HEK293 (cell line): ENCODE measurements around the gene MYCN.

Experiments used
- CTCF ChIA-PET: fragments of 350-600 bp; formaldehyde crosslinking; extraction: SDS; loops from one replicate; lab custom pipeline; 2021; ENCODE audit warnings: antibody characterized with exemption; lab: Yijun Ruan, JAX
- POLR2A ChIA-PET: fragments of 300-600 bp; formaldehyde crosslinking; extraction: SDS; loops from one replicate; lab custom pipeline; 2020; ENCODE audit warnings: antibody characterized with exemption, inconsistent platforms; lab: Yijun Ruan, JAX
- H3K27ac ChIP-seq: fragments of 200-500 bp; sonication (Bioruptor generic); 2 replicates; pipeline ENCODE4 v1.5.1; 2014; ENCODE audit warnings: low read depth, low read length, control low read depth, inconsistent platforms; ENCODE audit errors: extremely low read depth
- H3K36me3 ChIP-seq, 2 experiments: fragments of 200-500 bp in 1 of 2; sonication (Bioruptor generic) in 1 of 2; 1 replicate in 1 of 2; 2 replicates in 1 of 2; pipeline ENCODE4 v1.5.1; 2014 to 2017; ENCODE audit warnings: inconsistent platforms in 2 of 2, low read length in 2 of 2; ENCODE audit not compliant: control insufficient read depth in 2 of 2, insufficient read depth in 1 of 2
- H3K4me1 ChIP-seq: fragments of 200-500 bp; sonication (Bioruptor generic); 2 replicates; pipeline ENCODE4 v1.5.1; 2014; ENCODE audit warnings: mild to moderate bottlenecking, low read length, inconsistent platforms; ENCODE audit not compliant: control insufficient read depth, insufficient read depth
- H3K4me3 ChIP-seq: 2 replicates; pipeline ENCODE4 v1.5.1; 2011; ENCODE audit warnings: low read depth, mild to moderate bottlenecking, control low read depth, low read length, moderate library complexity
- H3K9me3 ChIP-seq: fragments of 200-500 bp; sonication (Bioruptor generic); 2 replicates; pipeline ENCODE4 v1.5.1; 2014; ENCODE audit warnings: low read depth, low read length, inconsistent platforms; ENCODE audit not compliant: control insufficient read depth, insufficient read depth
- GLIS2 ChIP-seq: fragments of 450-650 bp; formaldehyde crosslinking; IDR thresholded peaks from 2 replicates; pipeline ENCODE4 v1.5.1; 2016; ENCODE audit warnings: missing biosample characterization, missing genetic modification characterization
- PATZ1 ChIP-seq: fragments of 450-650 bp; formaldehyde crosslinking; IDR thresholded peaks from 2 replicates; pipeline ENCODE4 v1.5.1; 2016; ENCODE audit warnings: missing biosample characterization, missing genetic modification characterization
- ZBTB26 ChIP-seq: fragments of 450-650 bp; formaldehyde crosslinking; optimal IDR thresholded peaks from 2 replicates; pipeline ENCODE3; 2016; ENCODE audit warnings: missing biosample characterization, mild to moderate bottlenecking, missing genetic modification characterization
- ZBTB8A ChIP-seq: fragments of 450-650 bp; formaldehyde crosslinking; IDR thresholded peaks from 2 replicates; pipeline ENCODE4 v1.5.1; 2016; ENCODE audit warnings: missing biosample characterization, missing genetic modification characterization
- ZFHX2 ChIP-seq: fragments of 450-650 bp; formaldehyde crosslinking; conservative IDR thresholded peaks from 2 replicates; pipeline ENCODE4 v1.5.1; 2016; ENCODE audit warnings: missing biosample characterization, missing genetic modification characterization
- ZNF335 ChIP-seq: fragments of 450-650 bp; formaldehyde crosslinking; conservative IDR thresholded peaks from 2 replicates; pipeline ENCODE4 v1.5.1; 2016; ENCODE audit warnings: missing biosample characterization, missing genetic modification characterization
- ZNF416 ChIP-seq: fragments of 450-650 bp; formaldehyde crosslinking; IDR thresholded peaks from 2 replicates; pipeline ENCODE4 v1.5.1; 2016; ENCODE audit warnings: missing biosample characterization, missing genetic modification characterization
- ZNF585B ChIP-seq: fragments of 450-650 bp; formaldehyde crosslinking; IDR thresholded peaks from 2 replicates; pipeline ENCODE4 v1.5.1; 2016; ENCODE audit warnings: missing biosample characterization, missing genetic modification characterization
- ZNF692 ChIP-seq: fragments of 450-650 bp; formaldehyde crosslinking; IDR thresholded peaks from 2 replicates; pipeline ENCODE4 v1.5.1; 2016; ENCODE audit warnings: missing biosample characterization, missing genetic modification characterization
- ZNF792 ChIP-seq: fragments of 450-650 bp; formaldehyde crosslinking; IDR thresholded peaks from 2 replicates; pipeline ENCODE4 v1.5.1; 2016; ENCODE audit warnings: missing biosample characterization, missing genetic modification characterization
- TF ChIP-seq, protein P1 (sequence below): fragments of 450-650 bp; formaldehyde crosslinking; IDR thresholded peaks from 2 replicates; pipeline ENCODE4 v1.5.1; 2016; ENCODE audit warnings: missing biosample characterization, missing genetic modification characterization
- TF ChIP-seq, protein P2 (sequence below): fragments of 450-650 bp; formaldehyde crosslinking; IDR thresholded peaks from 2 replicates; pipeline ENCODE4 v1.5.1; 2017; ENCODE audit warnings: missing biosample characterization, missing genetic modification characterization
- TF ChIP-seq, protein P3 (sequence below): fragments of 450-650 bp; formaldehyde crosslinking; conservative IDR thresholded peaks from 2 replicates; pipeline ENCODE4 v1.5.1; 2016; ENCODE audit warnings: low read depth, missing biosample characterization, missing genetic modification characterization

MYCN gene

DNA sequence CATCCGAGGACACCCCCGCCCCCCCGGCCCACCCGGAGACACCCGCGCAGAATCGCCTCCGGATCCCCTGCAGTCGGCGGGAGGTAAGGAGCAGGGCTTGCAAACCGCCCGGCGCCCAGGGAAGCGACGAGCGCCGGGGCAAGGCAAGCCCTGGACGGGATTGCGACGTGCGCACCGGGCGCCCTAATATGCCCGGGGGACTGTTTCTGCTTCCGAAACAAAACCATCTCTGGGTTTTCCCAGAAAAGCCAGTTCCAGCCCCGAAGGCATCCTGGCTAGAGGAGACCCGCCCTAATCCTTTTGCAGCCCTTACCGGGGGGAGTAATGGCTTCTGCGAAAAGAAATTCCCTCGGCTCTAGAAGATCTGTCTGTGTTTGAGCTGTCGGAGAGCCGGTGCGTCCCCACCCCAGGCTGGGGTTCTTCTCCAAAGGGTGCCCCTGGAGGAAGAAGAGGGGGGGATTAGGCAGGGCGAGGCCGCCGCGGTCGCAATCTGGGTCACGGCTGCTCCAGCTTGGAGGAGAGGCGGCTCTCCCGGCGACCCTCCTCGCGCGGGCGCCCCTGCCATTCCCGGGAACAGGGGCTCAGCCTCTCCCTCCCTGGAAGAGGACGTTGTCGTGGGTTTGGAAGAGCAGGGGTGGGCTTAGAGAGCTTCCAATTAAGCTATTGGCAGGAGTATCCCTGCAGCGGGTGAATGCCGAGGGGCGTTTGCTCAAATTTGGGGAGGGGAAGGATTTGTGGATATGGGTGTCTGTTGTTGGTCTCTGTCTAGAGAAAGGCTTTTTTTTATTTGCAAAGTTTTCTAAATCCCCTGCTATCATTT is 521 bp downstream of the MYCN start (continued):
- TF ChIP-seq ZNF335 (tag by site-specific recombination), result peak; percentile 20; the same call in 1 of the 2 replicates
- TF ChIP-seq ZNF792, result no peak
- no peak for TF ChIP-seq ZNF692 (tag by site-specific recombination)

GRCh38 chr2:15941481-15941850 is 1.1 kb downstream of the MYCN start:
- POLR2A ChIA-PET, result interaction anchor here (0.7 to 1.9 kb wide), 8 partner anchors 11 to 594 kb away, joined by 3 to 6 read pairs (median 3); no protein-coding TSS in a partner anchor
- CTCF ChIA-PET, result interaction anchor here (0.6 to 2.4 kb wide), 8 partner anchors 212 to 1616 kb away, joined by 3 to 20 read pairs (median 4); no protein-coding TSS in a partner anchor

GRCh38 chr2:15941871-15942710 is 1.7 kb downstream of the MYCN start:
- H3K36me3 ChIP-seq, result peaks cover 0 to 11% of the 10 kb centered on the region in 2 experiments; a peak in 1 of 3 replicates
- H3K9me3 ChIP-seq, result no peaks in the 10 kb centered on the region
- peaks cover 8% of the 10 kb centered on the region for H3K4me1 ChIP-seq
- POLR2A ChIA-PET, result interaction anchor here (0.8 to 1.9 kb wide), 5 partner anchors 12 to 483 kb away, joined by 3 to 6 read pairs (median 4); no protein-coding TSS in a partner anchor
- peak overlapping the region; percentile 63 for H3K4me3 ChIP-seq
- peak overlapping the region; percentile 62; the same call in 1 of the 2 replicates for H3K27ac ChIP-seq
- CTCF ChIA-PET, result interaction anchor here (0.8 to 0.9 kb wide), 2 partner anchors 385 to 567 kb away, joined by 4 to 5 read pairs; no protein-coding TSS in a partner anchor
- TF ChIP-seq GLIS2 (tag by site-specific recombination), result peak; percentile 78
- TF ChIP-seq PATZ1 (tag by site-specific recombination), result peak; percentile 51
- TF ChIP-seq ZFHX2, result peak; percentile 52
- TF ChIP-seq ZNF585B (tag by site-specific recombination), result no peak
- TF ChIP-seq, protein P1, sequence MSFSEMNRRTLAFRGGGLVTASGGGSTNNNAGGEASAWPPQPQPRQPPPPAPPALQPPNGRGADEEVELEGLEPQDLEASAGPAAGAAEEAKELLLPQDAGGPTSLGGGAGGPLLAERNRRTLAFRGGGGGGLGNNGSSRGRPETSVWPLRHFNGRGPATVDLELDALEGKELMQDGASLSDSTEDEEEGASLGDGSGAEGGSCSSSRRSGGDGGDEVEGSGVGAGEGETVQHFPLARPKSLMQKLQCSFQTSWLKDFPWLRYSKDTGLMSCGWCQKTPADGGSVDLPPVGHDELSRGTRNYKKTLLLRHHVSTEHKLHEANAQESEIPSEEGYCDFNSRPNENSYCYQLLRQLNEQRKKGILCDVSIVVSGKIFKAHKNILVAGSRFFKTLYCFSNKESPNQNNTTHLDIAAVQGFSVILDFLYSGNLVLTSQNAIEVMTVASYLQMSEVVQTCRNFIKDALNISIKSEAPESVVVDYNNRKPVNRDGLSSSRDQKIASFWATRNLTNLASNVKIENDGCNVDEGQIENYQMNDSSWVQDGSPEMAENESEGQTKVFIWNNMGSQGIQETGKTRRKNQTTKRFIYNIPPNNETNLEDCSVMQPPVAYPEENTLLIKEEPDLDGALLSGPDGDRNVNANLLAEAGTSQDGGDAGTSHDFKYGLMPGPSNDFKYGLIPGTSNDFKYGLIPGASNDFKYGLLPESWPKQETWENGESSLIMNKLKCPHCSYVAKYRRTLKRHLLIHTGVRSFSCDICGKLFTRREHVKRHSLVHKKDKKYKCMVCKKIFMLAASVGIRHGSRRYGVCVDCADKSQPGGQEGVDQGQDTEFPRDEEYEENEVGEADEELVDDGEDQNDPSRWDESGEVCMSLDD (tag by site-specific recombination), result no peak
- no peak for TF ChIP-seq ZNF416
- no peak for TF ChIP-seq ZBTB8A (tag by site-specific recombination)
- peak; percentile 50 for TF ChIP-seq ZBTB26 (tag by site-specific recombination)

More at GRCh38 chr2:15941481-15941850, 1.1 kb downstream of the MYCN start:
- Histone ChIP-seq H3K36me3 (peaks cover 0 to 11% of the 10 kb centered on the region in 2 experiments; a peak in 1 of 3 replicates), H3K4me1 (peaks cover 8% of the 10 kb centered on the region), H3K4me3 (peak overlapping the region; percentile 63), H3K27ac (peak overlapping the region; percentile 62; the same call in 1 of the 2 replicates), H3K9me3 (no peaks in the 10 kb centered on the region)
- TF ChIP-seq, protein P2, sequence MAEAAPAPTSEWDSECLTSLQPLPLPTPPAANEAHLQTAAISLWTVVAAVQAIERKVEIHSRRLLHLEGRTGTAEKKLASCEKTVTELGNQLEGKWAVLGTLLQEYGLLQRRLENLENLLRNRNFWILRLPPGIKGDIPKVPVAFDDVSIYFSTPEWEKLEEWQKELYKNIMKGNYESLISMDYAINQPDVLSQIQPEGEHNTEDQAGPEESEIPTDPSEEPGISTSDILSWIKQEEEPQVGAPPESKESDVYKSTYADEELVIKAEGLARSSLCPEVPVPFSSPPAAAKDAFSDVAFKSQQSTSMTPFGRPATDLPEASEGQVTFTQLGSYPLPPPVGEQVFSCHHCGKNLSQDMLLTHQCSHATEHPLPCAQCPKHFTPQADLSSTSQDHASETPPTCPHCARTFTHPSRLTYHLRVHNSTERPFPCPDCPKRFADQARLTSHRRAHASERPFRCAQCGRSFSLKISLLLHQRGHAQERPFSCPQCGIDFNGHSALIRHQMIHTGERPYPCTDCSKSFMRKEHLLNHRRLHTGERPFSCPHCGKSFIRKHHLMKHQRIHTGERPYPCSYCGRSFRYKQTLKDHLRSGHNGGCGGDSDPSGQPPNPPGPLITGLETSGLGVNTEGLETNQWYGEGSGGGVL (tag by site-specific recombination), result peak; percentile 34; the same call in 1 of the 2 replicates
- TF ChIP-seq, protein P3, sequence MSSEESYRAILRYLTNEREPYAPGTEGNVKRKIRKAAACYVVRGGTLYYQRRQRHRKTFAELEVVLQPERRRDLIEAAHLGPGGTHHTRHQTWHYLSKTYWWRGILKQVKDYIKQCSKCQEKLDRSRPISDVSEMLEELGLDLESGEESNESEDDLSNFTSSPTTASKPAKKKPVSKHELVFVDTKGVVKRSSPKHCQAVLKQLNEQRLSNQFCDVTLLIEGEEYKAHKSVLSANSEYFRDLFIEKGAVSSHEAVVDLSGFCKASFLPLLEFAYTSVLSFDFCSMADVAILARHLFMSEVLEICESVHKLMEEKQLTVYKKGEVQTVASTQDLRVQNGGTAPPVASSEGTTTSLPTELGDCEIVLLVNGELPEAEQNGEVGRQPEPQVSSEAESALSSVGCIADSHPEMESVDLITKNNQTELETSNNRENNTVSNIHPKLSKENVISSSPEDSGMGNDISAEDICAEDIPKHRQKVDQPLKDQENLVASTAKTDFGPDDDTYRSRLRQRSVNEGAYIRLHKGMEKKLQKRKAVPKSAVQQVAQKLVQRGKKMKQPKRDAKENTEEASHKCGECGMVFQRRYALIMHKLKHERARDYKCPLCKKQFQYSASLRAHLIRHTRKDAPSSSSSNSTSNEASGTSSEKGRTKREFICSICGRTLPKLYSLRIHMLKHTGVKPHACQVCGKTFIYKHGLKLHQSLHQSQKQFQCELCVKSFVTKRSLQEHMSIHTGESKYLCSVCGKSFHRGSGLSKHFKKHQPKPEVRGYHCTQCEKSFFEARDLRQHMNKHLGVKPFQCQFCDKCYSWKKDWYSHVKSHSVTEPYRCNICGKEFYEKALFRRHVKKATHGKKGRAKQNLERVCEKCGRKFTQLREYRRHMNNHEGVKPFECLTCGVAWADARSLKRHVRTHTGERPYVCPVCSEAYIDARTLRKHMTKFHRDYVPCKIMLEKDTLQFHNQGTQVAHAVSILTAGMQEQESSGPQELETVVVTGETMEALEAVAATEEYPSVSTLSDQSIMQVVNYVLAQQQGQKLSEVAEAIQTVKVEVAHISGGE (tag by site-specific recombination), result no peak
